ENCODE measurements around the gene ATRAID. TPM values are rescaled to one million over a fixed set of nuclear protein-coding genes. Genes with fewer than 3 reads are reported as not detected.

Gene ATRAID
- total and polyA plus RNA-seq, 10 of the 15 experiments (the other 5 are each of a cell fraction or from before 2014, with no cell fraction given) = 65.6 to 180 (median 120) TPM

DNA sequence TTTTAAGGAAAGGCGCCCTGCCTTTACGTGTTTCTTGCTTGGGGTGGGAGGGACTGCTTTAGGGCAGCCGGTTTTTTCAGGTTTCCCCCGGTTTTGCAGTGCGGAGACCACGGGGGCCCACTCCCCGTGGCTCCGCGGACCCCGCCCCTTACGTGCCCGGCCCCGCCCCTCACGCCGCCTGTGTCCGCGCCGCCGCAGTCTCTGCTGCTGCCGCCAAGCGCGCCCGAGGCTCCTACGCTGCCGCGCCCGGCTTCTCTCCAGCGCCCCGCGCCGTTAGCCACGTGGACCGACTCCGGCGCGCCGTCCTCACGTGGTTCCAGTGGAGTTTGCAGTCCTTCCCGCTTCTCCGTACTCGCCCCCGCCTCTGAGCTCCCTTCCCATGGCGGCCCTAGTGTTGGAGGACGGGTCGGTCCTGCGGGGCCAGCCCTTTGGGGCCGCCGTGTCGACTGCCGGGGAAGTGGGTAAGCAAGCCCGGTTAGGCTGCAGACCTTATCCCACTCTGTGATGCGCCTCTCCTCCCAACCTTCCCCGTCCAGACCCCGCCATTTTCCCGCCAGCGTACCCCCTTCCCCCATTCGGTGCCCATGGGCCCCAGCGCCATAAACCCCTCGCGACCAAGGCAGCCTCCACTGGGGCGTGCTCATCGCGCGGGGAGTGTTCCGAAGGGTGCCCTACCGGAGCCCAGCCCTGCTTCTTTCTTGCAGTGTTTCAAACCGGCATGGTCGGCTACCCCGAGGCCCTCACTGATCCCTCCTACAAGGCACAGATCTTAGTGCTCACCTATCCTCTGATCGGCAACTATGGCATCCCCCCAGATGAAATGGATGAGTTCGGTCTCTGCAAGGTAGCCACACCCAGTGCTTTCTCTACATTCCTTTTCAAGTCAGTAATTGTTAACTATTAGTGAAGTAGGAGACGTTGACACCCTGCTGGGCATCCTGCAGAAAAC lies 5.6 kb downstream of the ATRAID start, which contains the start of gene CAD (continued):
- TF ChIP-seq, protein P1, sequence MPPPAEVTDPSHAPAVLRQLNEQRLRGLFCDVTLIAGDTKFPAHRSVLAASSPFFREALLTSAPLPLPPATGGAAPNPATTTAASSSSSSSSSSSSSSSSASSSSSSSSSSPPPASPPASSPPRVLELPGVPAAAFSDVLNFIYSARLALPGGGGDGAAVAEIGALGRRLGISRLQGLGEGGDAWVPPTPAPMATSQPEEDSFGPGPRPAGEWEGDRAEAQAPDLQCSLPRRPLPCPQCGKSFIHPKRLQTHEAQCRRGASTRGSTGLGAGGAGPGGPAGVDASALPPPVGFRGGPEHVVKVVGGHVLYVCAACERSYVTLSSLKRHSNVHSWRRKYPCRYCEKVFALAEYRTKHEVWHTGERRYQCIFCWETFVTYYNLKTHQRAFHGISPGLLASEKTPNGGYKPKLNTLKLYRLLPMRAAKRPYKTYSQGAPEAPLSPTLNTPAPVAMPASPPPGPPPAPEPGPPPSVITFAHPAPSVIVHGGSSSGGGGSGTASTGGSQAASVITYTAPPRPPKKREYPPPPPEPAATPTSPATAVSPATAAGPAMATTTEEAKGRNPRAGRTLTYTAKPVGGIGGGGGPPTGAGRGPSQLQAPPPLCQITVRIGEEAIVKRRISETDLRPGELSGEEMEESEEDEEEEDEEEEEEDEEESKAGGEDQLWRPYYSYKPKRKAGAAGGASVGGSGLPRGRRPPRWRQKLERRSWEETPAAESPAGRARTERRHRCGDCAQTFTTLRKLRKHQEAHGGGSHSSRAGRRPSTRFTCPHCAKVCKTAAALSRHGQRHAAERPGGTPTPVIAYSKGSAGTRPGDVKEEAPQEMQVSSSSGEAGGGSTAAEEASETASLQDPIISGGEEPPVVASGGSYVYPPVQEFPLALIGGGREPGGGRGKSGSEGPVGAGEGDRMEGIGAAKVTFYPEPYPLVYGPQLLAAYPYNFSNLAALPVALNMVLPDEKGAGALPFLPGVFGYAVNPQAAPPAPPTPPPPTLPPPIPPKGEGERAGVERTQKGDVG (CRISPR knock-in tag; IDR thresholded peaks at IDR 0.05) = no peak
- TF ChIP-seq, protein P2, sequence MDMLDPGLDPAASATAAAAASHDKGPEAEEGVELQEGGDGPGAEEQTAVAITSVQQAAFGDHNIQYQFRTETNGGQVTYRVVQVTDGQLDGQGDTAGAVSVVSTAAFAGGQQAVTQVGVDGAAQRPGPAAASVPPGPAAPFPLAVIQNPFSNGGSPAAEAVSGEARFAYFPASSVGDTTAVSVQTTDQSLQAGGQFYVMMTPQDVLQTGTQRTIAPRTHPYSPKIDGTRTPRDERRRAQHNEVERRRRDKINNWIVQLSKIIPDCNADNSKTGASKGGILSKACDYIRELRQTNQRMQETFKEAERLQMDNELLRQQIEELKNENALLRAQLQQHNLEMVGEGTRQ (IDR thresholded peaks at IDR 0.05; ENCODE audit: borderline replicate concordance, low read depth, low read length) = peak; percentile 79
- TF ChIP-seq MXI1 (IDR thresholded peaks at IDR 0.05; ENCODE audit: low read depth, low read length) (peak; percentile 99), WRNIP1 (IDR thresholded peaks at IDR 0.05; ENCODE audit: borderline replicate concordance, low read depth, low read length) (no peak), HDGF (IDR thresholded peaks at IDR 0.05) (peak; percentile 34; the same call in 1 of the 2 replicates), SUPT20H (IDR thresholded peaks at IDR 0.05; ENCODE audit: borderline replicate concordance, control insufficient read depth, low read depth, low read length) (no peak), SKIL (IDR thresholded peaks at IDR 0.05; ENCODE audit: low read depth, poor library complexity, severe bottlenecking) (no peak), CREM (IDR thresholded peaks at IDR 0.05; ENCODE audit: low read depth) (peak; percentile 42; the same call in 1 of the 2 replicates), POU2F2 (IDR thresholded peaks at IDR 0.05; ENCODE audit: borderline replicate concordance, low read depth, low read length) (peak; percentile 9; the same call in 1 of the 3 replicates), BCL3 (IDR thresholded peaks at IDR 0.05; ENCODE audit: borderline replicate concordance, insufficient read depth, low read depth, low read length, poor library complexity, severe bottlenecking) (peak; percentile 62), STAT3 (IDR thresholded peaks at IDR 0.05; ENCODE audit: low read depth, low read length) (no peak), POLR2AphosphoS5 (IDR thresholded peaks at IDR 0.05; ENCODE audit: low read length) (peak; percentile 79), ZNF384 (IDR thresholded peaks at IDR 0.05; ENCODE audit: borderline replicate concordance, low read depth, low read length) (no peak), YY1 (IDR thresholded peaks at IDR 0.05; ENCODE audit: low read depth, low read length) (peak; percentile 81)
- TF ChIP-seq, protein P3, sequence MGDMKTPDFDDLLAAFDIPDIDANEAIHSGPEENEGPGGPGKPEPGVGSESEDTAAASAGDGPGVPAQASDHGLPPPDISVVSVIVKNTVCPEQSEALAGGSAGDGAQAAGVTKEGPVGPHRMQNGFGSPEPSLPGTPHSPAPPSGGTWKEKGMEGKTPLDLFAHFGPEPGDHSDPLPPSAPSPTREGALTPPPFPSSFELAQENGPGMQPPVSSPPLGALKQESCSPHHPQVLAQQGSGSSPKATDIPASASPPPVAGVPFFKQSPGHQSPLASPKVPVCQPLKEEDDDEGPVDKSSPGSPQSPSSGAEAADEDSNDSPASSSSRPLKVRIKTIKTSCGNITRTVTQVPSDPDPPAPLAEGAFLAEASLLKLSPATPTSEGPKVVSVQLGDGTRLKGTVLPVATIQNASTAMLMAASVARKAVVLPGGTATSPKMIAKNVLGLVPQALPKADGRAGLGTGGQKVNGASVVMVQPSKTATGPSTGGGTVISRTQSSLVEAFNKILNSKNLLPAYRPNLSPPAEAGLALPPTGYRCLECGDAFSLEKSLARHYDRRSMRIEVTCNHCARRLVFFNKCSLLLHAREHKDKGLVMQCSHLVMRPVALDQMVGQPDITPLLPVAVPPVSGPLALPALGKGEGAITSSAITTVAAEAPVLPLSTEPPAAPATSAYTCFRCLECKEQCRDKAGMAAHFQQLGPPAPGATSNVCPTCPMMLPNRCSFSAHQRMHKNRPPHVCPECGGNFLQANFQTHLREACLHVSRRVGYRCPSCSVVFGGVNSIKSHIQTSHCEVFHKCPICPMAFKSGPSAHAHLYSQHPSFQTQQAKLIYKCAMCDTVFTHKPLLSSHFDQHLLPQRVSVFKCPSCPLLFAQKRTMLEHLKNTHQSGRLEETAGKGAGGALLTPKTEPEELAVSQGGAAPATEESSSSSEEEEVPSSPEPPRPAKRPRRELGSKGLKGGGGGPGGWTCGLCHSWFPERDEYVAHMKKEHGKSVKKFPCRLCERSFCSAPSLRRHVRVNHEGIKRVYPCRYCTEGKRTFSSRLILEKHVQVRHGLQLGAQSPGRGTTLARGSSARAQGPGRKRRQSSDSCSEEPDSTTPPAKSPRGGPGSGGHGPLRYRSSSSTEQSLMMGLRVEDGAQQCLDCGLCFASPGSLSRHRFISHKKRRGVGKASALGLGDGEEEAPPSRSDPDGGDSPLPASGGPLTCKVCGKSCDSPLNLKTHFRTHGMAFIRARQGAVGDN (IDR thresholded peaks at IDR 0.05) = peak; percentile 78

Measured in GM12878 (cell line).